GM12873 (cell line): ENCODE measurements around the gene MYOM1.

ENCODE experiments used
- CTCF ChIP-seq: IDR thresholded peaks from 2 replicates; pipeline ENCODE4 v1.5.1; 2012; ENCODE audit warnings: low read depth, mild to moderate bottlenecking, moderate library complexity, low read length, control low read depth; ENCODE audit not compliant: insufficient read depth; ENCODE audit errors: missing control alignments

The MYOM1 gene

GRCh38 chr18:3061581-3062312 lies 158.0 kb downstream of the MYOM1 start:
- TF ChIP-seq CTCF: no peak

- TF ChIP-seq CTCF: no peak
Observed at GRCh38 chr18:3060667-3061580, 158.8 kb downstream of the MYOM1 start.

DNA sequence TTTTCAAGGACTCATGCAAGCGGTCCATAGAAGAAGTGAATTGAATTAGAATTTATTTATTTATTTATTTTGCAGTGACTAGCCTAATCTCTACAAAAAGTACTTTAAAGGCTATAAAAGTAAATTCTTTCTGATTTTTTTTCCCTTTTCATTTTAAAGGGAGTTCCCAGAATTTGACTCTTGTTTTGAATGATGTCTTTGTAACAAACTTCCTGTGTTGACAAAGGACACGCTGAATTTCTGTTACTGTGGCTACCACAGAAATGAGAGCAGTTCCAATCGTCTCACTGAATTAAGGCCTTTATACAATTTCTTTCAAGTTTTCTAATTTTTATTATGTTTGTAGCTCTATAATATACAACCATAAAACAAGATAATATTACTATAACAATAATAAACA lies 160.5 kb downstream of the MYOM1 start:
- no peak for TF ChIP-seq CTCF

DNA sequence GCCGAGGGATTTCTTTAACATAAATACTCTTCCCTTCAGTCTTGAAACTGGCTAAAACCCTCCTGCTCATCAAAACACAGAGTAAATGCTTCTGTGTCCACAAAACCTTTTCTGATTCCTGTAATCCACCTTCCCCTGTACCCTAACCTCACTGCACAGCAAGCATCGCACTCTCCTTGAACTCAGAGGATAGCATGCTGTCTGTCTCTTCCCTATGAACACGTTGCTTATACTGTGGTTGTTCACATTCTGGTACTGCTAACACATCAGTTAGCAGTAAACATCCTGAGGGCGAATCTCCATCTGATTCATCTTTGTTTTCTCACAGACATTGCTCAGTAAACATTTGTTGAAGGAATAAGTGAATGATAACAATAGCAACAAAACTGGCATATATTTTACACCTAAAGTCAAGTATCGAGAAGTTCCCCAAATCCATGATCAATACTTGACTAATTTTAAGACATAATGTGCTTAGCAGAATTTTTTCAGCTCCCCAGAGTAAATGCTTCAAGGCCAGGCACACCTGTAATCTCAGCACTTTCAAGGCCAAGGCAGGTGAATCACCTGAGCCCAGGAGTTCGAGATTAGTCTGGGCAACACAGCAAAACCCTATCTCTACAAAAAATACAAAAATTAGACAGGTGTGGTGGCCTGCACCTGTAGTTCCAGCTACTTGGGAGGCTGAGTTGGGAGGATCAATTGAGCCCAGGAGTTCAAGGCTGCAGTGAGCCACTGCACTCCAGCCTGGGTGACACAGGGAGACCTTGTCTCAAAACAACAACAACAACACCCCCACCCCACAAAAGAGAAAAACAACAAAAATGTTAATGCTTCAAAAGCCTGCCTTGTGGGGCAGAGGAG lies 161.2 kb downstream of the MYOM1 start:
- no peak for TF ChIP-seq CTCF

- no peak for TF ChIP-seq CTCF
Observed at GRCh38 chr18:3057526-3057925, 162.2 kb downstream of the MYOM1 start.

DNA sequence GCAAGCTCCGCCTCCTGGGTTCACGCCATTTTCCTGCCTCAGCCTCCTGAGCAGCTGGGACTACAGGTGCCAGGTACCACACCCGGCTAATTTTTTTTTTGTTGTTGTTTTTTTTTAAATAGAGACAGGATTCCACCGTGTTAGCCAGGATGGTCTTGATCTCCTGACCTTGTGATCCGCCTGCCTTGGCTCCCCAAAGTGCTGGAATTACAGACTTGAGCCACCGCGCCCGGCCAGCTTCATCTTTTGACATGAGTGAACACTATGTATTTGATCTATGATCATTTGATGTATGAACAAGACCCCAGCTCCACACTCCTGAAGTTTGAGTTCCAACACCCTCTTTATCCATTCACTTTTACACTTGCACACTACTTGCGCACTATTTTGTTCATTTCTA lies 163.5 kb downstream of the MYOM1 start:
- no peak for TF ChIP-seq CTCF
